H1 (cell line): Measurements from ENCODE around the gene NID1. TPM values are rescaled to one million over a fixed set of nuclear protein-coding genes. Genes with fewer than 3 reads are reported as not detected.

Experiments
- CTCF ChIA-PET: fragments of 300-600 bp; sonication (Branson Sonifier 250); formaldehyde crosslinking; loops from one replicate; lab custom pipeline; 2021; ENCODE audit not compliant: partially characterized antibody; lab: Charles Lee
- POLR2A ChIA-PET: fragments of 300-600 bp; sonication (Branson Sonifier 250); formaldehyde crosslinking; loops from one replicate; lab custom pipeline; 2021; ENCODE audit warnings: inconsistent platforms; ENCODE audit not compliant: partially characterized antibody; lab: Charles Lee
- DNase-seq, 2 experiments: peaks; one replicate each; pipeline versions ENCODE4 v3.0.0 to v3.0.0-alpha.2; 2010 to 2022; ENCODE audit warnings: low spot score in 2 of 2, low read depth in 1 of 2, mixed read lengths in 1 of 2
- FAIRE-seq: peaks from 2 replicates; lab custom pipeline; 2011; peaks lifted over from hg19 to GRCh38; lab: Jason Lieb, UNC
- H2AFZ ChIP-seq: 2 replicates; pipeline ENCODE4 v1.8.1; 2012; ENCODE audit warnings: low read length, inconsistent platforms
- H2AK5ac ChIP-seq: 2 replicates; pipeline ENCODE4 v1.6.1; 2013; ENCODE audit warnings: low read depth, low read length
- H2BK120ac ChIP-seq: replicated peaks from 2 replicates; pipeline ENCODE3; 2013; ENCODE audit warnings: low read depth, low read length, inconsistent platforms
- H2BK12ac ChIP-seq: 2 replicates; pipeline ENCODE4 v1.6.1; 2013; ENCODE audit warnings: low read depth, low read length
- H2BK15ac ChIP-seq: 2 replicates; pipeline ENCODE4 v1.6.1; 2013; ENCODE audit warnings: low read length
- H2BK20ac ChIP-seq: 2 replicates; pipeline ENCODE4 v1.6.1; 2013; ENCODE audit warnings: low read length
- H2BK5ac ChIP-seq: 2 replicates; pipeline ENCODE4 v1.6.1; 2013; ENCODE audit warnings: low read depth, low read length
- H3K14ac ChIP-seq: 2 replicates; pipeline ENCODE4 v1.6.1; 2013; ENCODE audit warnings: inconsistent platforms; ENCODE audit not compliant: insufficient read length
- H3K18ac ChIP-seq: 2 replicates; pipeline ENCODE4 v1.6.1; 2013; ENCODE audit warnings: low read length; ENCODE audit errors: extremely low read depth
- H3K23ac ChIP-seq: 2 replicates; pipeline ENCODE4 v1.6.1; 2013; ENCODE audit warnings: inconsistent platforms; ENCODE audit not compliant: insufficient read length
- H3K23me2 ChIP-seq: 2 replicates; pipeline ENCODE4 v1.6.1; 2013; ENCODE audit warnings: low read depth, low read length
- H3K27ac ChIP-seq: 2 replicates; pipeline ENCODE4 v1.6.1; 2011; ENCODE audit warnings: low read depth, low read length, inconsistent platforms
- H3K27me3 ChIP-seq, 4 experiments: replicated peaks in 1 of 4; 1 replicate in 1 of 4; 2 replicates in 3 of 4; pipeline versions ENCODE4 v1.6.1 to v1.8.1; 2011 to 2013; ENCODE audit warnings: low read length in 3 of 4, mild to moderate bottlenecking in 3 of 4, inconsistent platforms in 2 of 4, mixed read lengths in 2 of 4, moderate library complexity in 1 of 4; ENCODE audit not compliant: control insufficient read depth in 3 of 4, insufficient read depth in 3 of 4; ENCODE audit errors: extremely low read depth in 1 of 4
- H3K36me3 ChIP-seq, 4 experiments: 2 replicates each; pipeline versions ENCODE4 v1.6.1 to v1.8.1; 2011 to 2013; ENCODE audit warnings: mild to moderate bottlenecking in 4 of 4, low read length in 3 of 4, moderate library complexity in 2 of 4, control low read depth in 1 of 4, inconsistent platforms in 1 of 4; ENCODE audit not compliant: insufficient read depth in 4 of 4, control insufficient read depth in 2 of 4
- H3K4ac ChIP-seq: replicated peaks from 2 replicates; pipeline ENCODE3; 2013; ENCODE audit warnings: low read length, low read depth, mixed read lengths, inconsistent platforms; ENCODE audit not compliant: insufficient read length
- H3K4me1 ChIP-seq, 4 experiments: replicated peaks in 1 of 4; 1 replicate in 1 of 4; 2 replicates in 3 of 4; pipeline versions ENCODE4 v1.6.1 to v1.8.1; 2011 to 2013; ENCODE audit warnings: low read length in 3 of 4, inconsistent platforms in 2 of 4, mixed read lengths in 1 of 4; ENCODE audit not compliant: insufficient read depth in 4 of 4, control insufficient read depth in 3 of 4
- H3K4me2 ChIP-seq, 2 experiments: 2 replicates each; pipeline versions ENCODE4 v1.6.1 to v1.8.1; 2011 to 2013; ENCODE audit warnings: low read depth in 2 of 2, low read length in 2 of 2, control low read depth in 1 of 2, inconsistent platforms in 1 of 2, mild to moderate bottlenecking in 1 of 2; ENCODE audit not compliant: insufficient read depth in 1 of 2
- H3K4me3 ChIP-seq, 4 experiments: fragments of 200-600, 300-600 bp in 1 of 4; sonication (generic), shearing (Covaris generic), sonication (Bioruptor Twin) in 1 of 4; 2 replicates each; pipeline versions ENCODE4 v1.5.1 to v1.8.1; 2011 to 2016; ENCODE audit warnings: low read length in 4 of 4, low read depth in 3 of 4, control low read depth in 2 of 4, inconsistent platforms in 2 of 4, mild to moderate bottlenecking in 2 of 4, mixed read lengths in 1 of 4, moderate library complexity in 1 of 4; ENCODE audit not compliant: insufficient read depth in 2 of 4; ENCODE audit errors: extremely low read depth in 1 of 4
- H3K56ac ChIP-seq: replicated peaks from 2 replicates; pipeline ENCODE3; 2013; ENCODE audit warnings: low read depth, mild to moderate bottlenecking, mixed read lengths, low read length, inconsistent platforms; ENCODE audit not compliant: insufficient read length
- H3K79me1 ChIP-seq: 2 replicates; pipeline ENCODE4 v1.6.1; 2013; ENCODE audit warnings: low read depth, low read length, control low read depth
- H3K79me2 ChIP-seq, 2 experiments: 2 replicates each; pipeline versions ENCODE4 v1.6.1 to v1.8.1; 2012 to 2013; ENCODE audit warnings: low read length in 2 of 2, mild to moderate bottlenecking in 2 of 2, inconsistent platforms in 1 of 2; ENCODE audit not compliant: insufficient read depth in 2 of 2, control insufficient read depth in 1 of 2
- H3K9ac ChIP-seq, 4 experiments: replicated peaks in 1 of 4; 1 replicate in 1 of 4; 2 replicates in 3 of 4; pipeline versions ENCODE4 v1.6.1 to v1.8.1; 2011 to 2013; ENCODE audit warnings: low read depth in 3 of 4, low read length in 3 of 4, control low read depth in 2 of 4, mild to moderate bottlenecking in 2 of 4, moderate library complexity in 2 of 4, inconsistent platforms in 1 of 4; ENCODE audit errors: extremely low read depth in 1 of 4
- H3K9me3 ChIP-seq, 2 experiments: 2 replicates each; pipeline versions ENCODE4 v1.6.1 to v1.8.1; 2012 to 2013; ENCODE audit warnings: mild to moderate bottlenecking in 2 of 2, moderate library complexity in 2 of 2, control low read depth in 1 of 2, inconsistent platforms in 1 of 2, low read depth in 1 of 2, low read length in 1 of 2, mixed read lengths in 1 of 2; ENCODE audit not compliant: insufficient read depth in 2 of 2
- H4K20me1 ChIP-seq, 2 experiments: replicated peaks in 1 of 2; 2 replicates each; pipeline versions ENCODE3 to v1.8.1; 2011 to 2013; ENCODE audit warnings: inconsistent platforms in 2 of 2, low read length in 2 of 2, mild to moderate bottlenecking in 1 of 2; ENCODE audit not compliant: insufficient read depth in 2 of 2, control insufficient read depth in 1 of 2
- H4K5ac ChIP-seq: 2 replicates; pipeline ENCODE4 v1.6.1; 2013; ENCODE audit warnings: low read length, low read depth, mixed read lengths, inconsistent platforms; ENCODE audit not compliant: insufficient read length
- H4K8ac ChIP-seq: 2 replicates; pipeline ENCODE4 v1.8.0; 2013; ENCODE audit warnings: mild to moderate bottlenecking, moderate library complexity, low read length, inconsistent platforms; ENCODE audit not compliant: insufficient read depth; ENCODE audit errors: extremely low read depth
- H4K91ac ChIP-seq: replicated peaks from 2 replicates; pipeline ENCODE3; 2013; ENCODE audit warnings: low read length, mixed read lengths, inconsistent platforms; ENCODE audit not compliant: insufficient read length
- BCL11A ChIP-seq, 2 experiments: IDR thresholded peaks; one replicate each; pipeline ENCODE4 v1.6.1; 2011; ENCODE audit warnings: low read depth in 2 of 2, low read length in 2 of 2, mild to moderate bottlenecking in 2 of 2
- E2F6 ChIP-seq: IDR thresholded peaks from 2 replicates; pipeline ENCODE4 v1.6.1; 2012; ENCODE audit warnings: inconsistent platforms
- GABPA ChIP-seq: IDR thresholded peaks from 2 replicates; pipeline ENCODE4 v1.6.1; 2011; ENCODE audit warnings: mild to moderate bottlenecking, low read length, moderate library complexity, borderline replicate concordance; ENCODE audit not compliant: insufficient read depth
- JUND ChIP-seq: IDR thresholded peaks from 2 replicates; pipeline ENCODE4 v1.6.1; 2011; ENCODE audit warnings: mild to moderate bottlenecking, improper control_type of control experiment, low read length
- MAX ChIP-seq: IDR thresholded peaks from 2 replicates; pipeline ENCODE4 v1.6.1; 2012; ENCODE audit warnings: inconsistent platforms
- NRF1 ChIP-seq: IDR thresholded peaks from 2 replicates; pipeline ENCODE4 v1.6.1; 2011; ENCODE audit warnings: mild to moderate bottlenecking, low read depth, low read length, improper control_type of control experiment
- SIN3A ChIP-seq, 2 experiments: IDR thresholded peaks in 1 of 2; conservative IDR thresholded peaks in 1 of 2; 2 replicates each; pipeline ENCODE4 v1.6.1; 2011 to 2012; ENCODE audit warnings: low read length in 2 of 2, improper control_type of control experiment in 1 of 2, low read depth in 1 of 2, mild to moderate bottlenecking in 1 of 2
- SIX5 ChIP-seq: IDR thresholded peaks from 2 replicates; pipeline ENCODE4 v1.6.1; 2011; ENCODE audit warnings: mild to moderate bottlenecking, low read depth, low read length
- TBP ChIP-seq: IDR thresholded peaks from 2 replicates; pipeline ENCODE4 v1.6.1; 2011; ENCODE audit warnings: low read depth, low read length, improper control_type of control experiment
- TCF12 ChIP-seq: IDR thresholded peaks from 2 replicates; pipeline ENCODE4 v1.6.1; 2011; ENCODE audit warnings: low read depth, mild to moderate bottlenecking, low read length
- USF2 ChIP-seq: IDR thresholded peaks from 2 replicates; pipeline ENCODE4 v1.6.1; 2011; ENCODE audit warnings: low read length, improper control_type of control experiment
- WGBS, 2 experiments: shearing (Covaris generic) in 1 of 2; methylation state at CpG; one replicate each; pipeline versions ENCODE4 v1.1.6 to v1.1.7; 2013 to 2015; ENCODE audit warnings: low lambda C conversion rate in 2 of 2, mixed read lengths in 2 of 2, inconsistent platforms in 1 of 2, low coverage in 1 of 2, missing lambda C conversion rate in 1 of 2; ENCODE audit not compliant: insufficient replicate concordance in 2 of 2, insufficient coverage in 1 of 2, insufficient read length in 1 of 2; ENCODE audit errors: extremely low coverage in 1 of 2, missing lambda C conversion rate in 1 of 2; 5-methylcytosine and 5-hydroxymethylcytosine counted together
- polyA plus RNA-seq, 7 experiments: library from polyadenylated mRNA; depleted of rRNA in 3 of 7; stranded (reverse) in 5 of 7; unstranded in 2 of 7; fragments of >200 nt in 5 of 7; fragments of 200-250 nt in 2 of 7; gene quantifications; 1 replicate in 5 of 7; 2 replicates in 1 of 7; 4 replicates in 1 of 7; pipeline versions ENCODE4 v1.2.1 to v1.2.3, GENCODE V29; 2011 to 2013; ENCODE audit warnings: missing spikeins in 2 of 7, mixed read lengths in 2 of 7
- total RNA-seq: library from RNA; stranded (reverse); fragmentation: NEBNext Ultra II Directional; extraction: Animal tissue kit (Norgen Biotek cat#: 25700); gene quantifications from 2 replicates; pipeline ENCODE4 v1.2.1, GENCODE V29; 2021

Gene NID1
- total and polyA plus RNA-seq, 2 of the 8 experiments (the other 6 are each of a cell fraction or from before 2014, with no cell fraction given) = 20.9 to 25.4 TPM

- CTCF ChIA-PET = no interaction called here
- no peak for FAIRE-seq
- 96% methylated on average over 7 of the region's 7 CpGs; no CpG with 5 or more reads in 1 of the 2 experiments for WGBS, 2 experiments
- TF ChIP-seq GABPA = no peak
- TF ChIP-seq SIX5 = no peak
- no peak for TF ChIP-seq USF2
- TF ChIP-seq MAX = no peak
- no peak for TF ChIP-seq JUND
- TF ChIP-seq SIN3A (conservative IDR thresholded peaks at IDR 0.05 in 1 of 2, IDR thresholded peaks at IDR 0.05 in 1 of 2; ENCODE audit: low read depth in 1 of 2, low read length in 2 of 2) = no peak
- no peak for TF ChIP-seq NRF1
- no peak for TF ChIP-seq TCF12
- no peak for TF ChIP-seq E2F6
- TF ChIP-seq BCL11A (IDR thresholded peaks at IDR 0.05; ENCODE audit: low read depth in 2 of 2, low read length in 2 of 2) = no peak
- TF ChIP-seq TBP = no peak
Observed at GRCh38 chr1:236024641-236025040, 40.2 kb downstream of the NID1 start.

More at GRCh38 chr1:236024641-236025040, 40.2 kb downstream of the NID1 start:
- Histone ChIP-seq H3K27me3 (no peaks in the 10 kb centered on the region), H2BK120ac (no peak overlapping the region), H2AFZ (no peak overlapping the region), H3K36me3 (no peaks in the 10 kb centered on the region; a peak in 1 of 8 replicates), H3K9me3 (no peaks in the 10 kb centered on the region), H4K5ac (no peak overlapping the region), H2AK5ac (no peak overlapping the region), H3K9ac (no peak overlapping the region), H3K4me3 (no peak overlapping the region), H4K20me1 (peaks cover 0 to 2% of the 10 kb centered on the region in 2 experiments), H2BK12ac (no peak overlapping the region), H3K4ac (no peak overlapping the region), H2BK15ac (no peak overlapping the region), H3K79me1 (no peaks in the 10 kb centered on the region), H3K4me2 (no peak overlapping the region), H3K23me2 (no peaks in the 10 kb centered on the region), H4K91ac (no peak overlapping the region), H4K8ac (no peak overlapping the region), H3K27ac (no peak overlapping the region), H2BK5ac (no peak overlapping the region), H3K4me1 (no peaks in the 10 kb centered on the region), H3K56ac (no peak overlapping the region), H3K79me2 (no peaks in the 10 kb centered on the region), H3K14ac (no peak overlapping the region), H2BK20ac (no peak overlapping the region), H3K23ac (no peak overlapping the region), H3K18ac (no peak overlapping the region)
- POLR2A ChIA-PET = no interaction called here
- DNase-seq = no peak
